HepG2 (cell line): Measurements from ENCODE around the gene SPSB2. TPM values are rescaled to one million over a fixed set of nuclear protein-coding genes. Genes with fewer than 3 reads are reported as not detected.

Experiments
- KIAA2018 ChIP-seq: sonication (generic); formaldehyde crosslinking; IDR thresholded peaks from 2 replicates; pipeline ENCODE4 v1.5.0; 2020; ENCODE audit warnings: mild to moderate bottlenecking, missing genetic modification reagents, borderline replicate concordance
- KLF15 ChIP-seq: sonication (generic); formaldehyde crosslinking; IDR thresholded peaks from 2 replicates; pipeline ENCODE4 v1.8.1; 2023; ENCODE audit warnings: borderline replicate concordance, mild to moderate bottlenecking, inconsistent platforms, missing genetic modification reagents, mixed read lengths
- LBX2 ChIP-seq: sonication (generic); formaldehyde crosslinking; IDR thresholded peaks from 2 replicates; pipeline ENCODE4 v1.5.0; 2020; ENCODE audit warnings: missing genetic modification reagents, mild to moderate bottlenecking, borderline replicate concordance
- MIER2 ChIP-seq: IDR thresholded peaks from 2 replicates; pipeline ENCODE4 v1.6.1; 2016; ENCODE audit warnings: missing biosample characterization, missing genetic modification reagents
- RELA ChIP-seq: sonication (generic); formaldehyde crosslinking; IDR thresholded peaks from 2 replicates; pipeline ENCODE4 v1.4.0; 2020; ENCODE audit warnings: missing genetic modification reagents
- THRA ChIP-seq: sonication (generic); formaldehyde crosslinking; IDR thresholded peaks from 2 replicates; pipeline ENCODE4 v1.4.0; 2020; ENCODE audit warnings: missing genetic modification reagents, borderline replicate concordance
- ZBTB1 ChIP-seq: sonication (generic); formaldehyde crosslinking; IDR thresholded peaks from 2 replicates; pipeline ENCODE4 v1.4.0; 2020; ENCODE audit warnings: missing genetic modification reagents, borderline replicate concordance
- ZNF10 ChIP-seq: sonication (generic); formaldehyde crosslinking; IDR thresholded peaks from 2 replicates; pipeline ENCODE4 v1.4.0; 2020; ENCODE audit warnings: mild to moderate bottlenecking, low read depth, missing genetic modification reagents, borderline replicate concordance
- ZNF180 ChIP-seq: sonication (generic); formaldehyde crosslinking; IDR thresholded peaks from 2 replicates; pipeline ENCODE4 v1.4.0; 2020; ENCODE audit warnings: low read depth, missing genetic modification reagents, borderline replicate concordance
- ZNF224 ChIP-seq: sonication (generic); formaldehyde crosslinking; IDR thresholded peaks from 2 replicates; pipeline ENCODE4 v1.5.0; 2020; ENCODE audit warnings: mild to moderate bottlenecking, missing genetic modification reagents
- ZNF326 ChIP-seq: sonication (generic); formaldehyde crosslinking; IDR thresholded peaks from 2 replicates; pipeline ENCODE4 v1.4.0; 2020; ENCODE audit warnings: missing genetic modification reagents, borderline replicate concordance
- ZNF367 ChIP-seq: sonication (generic); formaldehyde crosslinking; IDR thresholded peaks from 2 replicates; pipeline ENCODE4 v1.4.0; 2020; ENCODE audit warnings: missing genetic modification reagents, borderline replicate concordance
- ZNF552 ChIP-seq: sonication (generic); formaldehyde crosslinking; IDR thresholded peaks from 2 replicates; pipeline ENCODE4 v1.9.0; 2022; ENCODE audit warnings: missing genetic modification reagents, mild to moderate bottlenecking, borderline replicate concordance
- ZNF629 ChIP-seq: sonication (generic); formaldehyde crosslinking; conservative IDR thresholded peaks from 2 replicates; pipeline ENCODE4 v1.5.0; 2020; ENCODE audit warnings: missing genetic modification reagents
- ZNF720 ChIP-seq: sonication (generic); formaldehyde crosslinking; IDR thresholded peaks from 2 replicates; pipeline ENCODE4 v1.4.0; 2020; ENCODE audit warnings: missing genetic modification reagents
- ZNF782 ChIP-seq: sonication (generic); formaldehyde crosslinking; IDR thresholded peaks from 2 replicates; pipeline ENCODE4 v1.4.0; 2020; ENCODE audit warnings: missing genetic modification reagents, mild to moderate bottlenecking, borderline replicate concordance
- ZNF883 ChIP-seq: sonication (generic); formaldehyde crosslinking; IDR thresholded peaks from 2 replicates; pipeline ENCODE4 v1.5.1; 2020; ENCODE audit warnings: mild to moderate bottlenecking, missing genetic modification reagents; ENCODE audit errors: not compliant biosample characterization
- ZSCAN9 ChIP-seq: IDR thresholded peaks from 2 replicates; pipeline ENCODE4 v1.6.1; 2016; ENCODE audit warnings: borderline replicate concordance
- polyA plus RNA-seq, 8 experiments: library from polyadenylated mRNA; depleted of rRNA in 3 of 8; stranded (reverse) in 7 of 8; unstranded in 1 of 8; fragments of >200 nt; fragmentation: Illumina TruSeq in 4 of 8; extraction: Trizol in 4 of 8; gene quantifications; 2 replicates each; pipeline versions ENCODE4 v1.2.1 to v1.2.3, GENCODE V29; 2011 to 2016; ENCODE audit warnings: low read depth in 4 of 8, missing spikeins in 1 of 8, mixed read lengths in 1 of 8; ENCODE audit not compliant: insufficient read depth in 1 of 8
- total RNA-seq, 5 experiments: library from RNA; depleted of rRNA; stranded (reverse); fragments of >200 nt; fragmentation: Illumina TruSeq; extraction: Trizol; gene quantifications; 2 replicates each; pipeline ENCODE4 v1.2.3, GENCODE V29; 2016; ENCODE audit warnings: low read depth in 1 of 5

The SPSB2 gene
- total and polyA plus RNA-seq, 2 of the 13 experiments (the other 11 are each of a cell fraction or from before 2014, with no cell fraction given): 2.0 to 6.2 TPM

GRCh38 chr12:6872073-6873048 lies 742 bp downstream of the SPSB2 start (continued):
- TF ChIP-seq ZNF326 (CRISPR knock-in tag): peak; percentile 92
- TF ChIP-seq THRA (CRISPR knock-in tag): peak; percentile 66; the same call in 1 of the 2 replicates
- no peak for TF ChIP-seq LBX2 (CRISPR knock-in tag)
- no peak for TF ChIP-seq ZNF367 (CRISPR knock-in tag)
- TF ChIP-seq RELA (CRISPR knock-in tag): no peak
- 0 out of 2 replicates have a peak, but pooled peaks have one; percentile 33 for TF ChIP-seq MIER2 (CRISPR knock-in tag)
- no peak; the same call in 1 of the 2 replicates for TF ChIP-seq ZSCAN9 (CRISPR knock-in tag)
- no peak for TF ChIP-seq ZNF629
- no peak for TF ChIP-seq ZNF10 (CRISPR knock-in tag)
- TF ChIP-seq ZNF782: no peak
- TF ChIP-seq KLF15 (CRISPR knock-in tag): no peak
- no peak for TF ChIP-seq ZNF224 (CRISPR knock-in tag)
- no peak for TF ChIP-seq ZNF180
- 0 out of 2 replicates have a peak, but pooled peaks have one; percentile 27 for TF ChIP-seq ZBTB1 (CRISPR knock-in tag)
- no peak; the same call in 1 of the 2 replicates for TF ChIP-seq ZNF552
- TF ChIP-seq ZNF720 (CRISPR knock-in tag): no peak
- no peak for TF ChIP-seq KIAA2018 (CRISPR knock-in tag)
- no peak for TF ChIP-seq ZNF883 (CRISPR knock-in tag)
